K562 (cell line): ENCODE measurements around the gene ELOVL2.

Experiments
- CEBPG ChIP-seq, 3 experiments: fragments of 200-800 bp in 1 of 3; sonication (Bioruptor generic) in 1 of 3; sonication (generic) in 1 of 3; formaldehyde crosslinking in 1 of 3; IDR thresholded peaks in 2 of 3; conservative IDR thresholded peaks in 1 of 3; 2 replicates each; pipeline versions ENCODE4 v1.6.1 to v1.8.0; 2016 to 2022; ENCODE audit warnings: missing compliant biosample characterization in 2 of 3, missing genetic modification characterization in 2 of 3, mild to moderate bottlenecking in 1 of 3, missing genetic modification reagents in 1 of 3
- EZH2 ChIP-seq: IDR thresholded peaks from 2 replicates; pipeline ENCODE4 v1.6.1; 2012; ENCODE audit warnings: low read depth, mild to moderate bottlenecking, inconsistent platforms, low read length, borderline replicate concordance
- FOS ChIP-seq: IDR thresholded peaks from 3 replicates; pipeline ENCODE4 v1.6.1; 2011; ENCODE audit not compliant: insufficient read length; ENCODE audit errors: extremely low read depth
- HDAC6 ChIP-seq: IDR thresholded peaks from 2 replicates; pipeline ENCODE4 v1.6.1; 2012; ENCODE audit warnings: low read depth, mild to moderate bottlenecking, control low read depth, inconsistent platforms, low read length, moderate library complexity
- L3MBTL2 ChIP-seq: fragments of 450-650 bp; IDR thresholded peaks from 2 replicates; pipeline ENCODE4 v1.6.1; 2016; ENCODE audit warnings: mild to moderate bottlenecking, moderate library complexity
- LEF1 ChIP-seq: fragments of 450-650 bp; IDR thresholded peaks from 2 replicates; pipeline ENCODE4 v1.6.1; 2016; ENCODE audit warnings: mild to moderate bottlenecking
- POLR2AphosphoS5 ChIP-seq: IDR thresholded peaks from 2 replicates; pipeline ENCODE4 v1.6.1; 2011; ENCODE audit warnings: mild to moderate bottlenecking, low read depth, low read length, moderate library complexity; ENCODE audit not compliant: control insufficient read depth, insufficient read depth
- STAG1 ChIP-seq: sonication (generic); formaldehyde crosslinking; IDR thresholded peaks from 2 replicates; pipeline ENCODE4 v1.5.0; 2020; ENCODE audit warnings: missing genetic modification reagents, borderline replicate concordance
- TAF1 ChIP-seq: IDR thresholded peaks from 2 replicates; pipeline ENCODE4 v1.6.1; 2011; ENCODE audit warnings: mild to moderate bottlenecking, low read length, moderate library complexity; ENCODE audit not compliant: insufficient read depth, control insufficient read depth, severe bottlenecking; ENCODE audit errors: extremely low read depth
- ZFP30 ChIP-seq: fragments of 250-450 bp; sonication (Bioruptor Pico); IDR thresholded peaks from 2 replicates; pipeline ENCODE4 v1.8.0; 2022; ENCODE audit warnings: moderate library complexity, mild to moderate bottlenecking, inconsistent platforms, borderline replicate concordance
- TF ChIP-seq, protein P1 (sequence below), 3 experiments: IDR thresholded peaks in 2 of 3; conservative IDR thresholded peaks in 1 of 3; 2 replicates each; pipeline ENCODE4 v1.5.1; 2011 to 2012; ENCODE audit warnings: low read length in 3 of 3, mild to moderate bottlenecking in 3 of 3, control low read depth in 2 of 3, improper control_type of control experiment in 1 of 3, inconsistent platforms in 1 of 3, low read depth in 1 of 3, mixed read lengths in 1 of 3, moderate library complexity in 1 of 3; ENCODE audit not compliant: insufficient read depth in 2 of 3
- TF ChIP-seq, protein P2 (sequence below): fragments of 200-800 bp; sonication (Bioruptor generic); IDR thresholded peaks from 2 replicates; pipeline ENCODE4 v1.6.1; 2016; ENCODE audit warnings: missing genetic modification characterization, missing compliant biosample characterization
- TF ChIP-seq, protein P3 (sequence below): fragments of 200-800 bp; sonication (Bioruptor generic); IDR thresholded peaks from 2 replicates; pipeline ENCODE4 v1.6.1; 2017; ENCODE audit warnings: missing genetic modification characterization, missing compliant biosample characterization
- TF ChIP-seq, protein P4 (sequence below): sonication (generic); formaldehyde crosslinking; IDR thresholded peaks from 2 replicates; pipeline ENCODE4 v1.8.0; 2022; ENCODE audit warnings: missing genetic modification reagents, mild to moderate bottlenecking, borderline replicate concordance

DNA sequence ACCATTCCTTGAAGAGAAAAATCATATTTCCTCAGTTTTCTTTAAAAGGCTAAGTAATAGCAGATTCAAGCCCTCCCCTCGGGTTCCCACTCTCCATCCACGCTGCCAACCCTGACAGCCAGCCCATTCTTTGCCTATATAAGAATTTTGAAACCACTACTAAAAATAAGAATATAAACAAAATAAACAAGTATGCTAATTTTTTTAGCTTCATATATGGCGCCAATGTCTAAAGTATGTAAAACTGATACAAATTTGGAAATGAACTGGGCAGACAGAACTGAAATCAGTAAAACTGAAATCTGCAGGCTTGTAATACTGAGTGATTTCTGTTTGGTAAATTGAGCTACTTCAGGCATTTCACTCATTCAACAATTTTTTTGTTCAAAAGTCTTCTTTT lies 19.0 kb downstream of the ELOVL2 start:
- TF ChIP-seq, protein P1, sequence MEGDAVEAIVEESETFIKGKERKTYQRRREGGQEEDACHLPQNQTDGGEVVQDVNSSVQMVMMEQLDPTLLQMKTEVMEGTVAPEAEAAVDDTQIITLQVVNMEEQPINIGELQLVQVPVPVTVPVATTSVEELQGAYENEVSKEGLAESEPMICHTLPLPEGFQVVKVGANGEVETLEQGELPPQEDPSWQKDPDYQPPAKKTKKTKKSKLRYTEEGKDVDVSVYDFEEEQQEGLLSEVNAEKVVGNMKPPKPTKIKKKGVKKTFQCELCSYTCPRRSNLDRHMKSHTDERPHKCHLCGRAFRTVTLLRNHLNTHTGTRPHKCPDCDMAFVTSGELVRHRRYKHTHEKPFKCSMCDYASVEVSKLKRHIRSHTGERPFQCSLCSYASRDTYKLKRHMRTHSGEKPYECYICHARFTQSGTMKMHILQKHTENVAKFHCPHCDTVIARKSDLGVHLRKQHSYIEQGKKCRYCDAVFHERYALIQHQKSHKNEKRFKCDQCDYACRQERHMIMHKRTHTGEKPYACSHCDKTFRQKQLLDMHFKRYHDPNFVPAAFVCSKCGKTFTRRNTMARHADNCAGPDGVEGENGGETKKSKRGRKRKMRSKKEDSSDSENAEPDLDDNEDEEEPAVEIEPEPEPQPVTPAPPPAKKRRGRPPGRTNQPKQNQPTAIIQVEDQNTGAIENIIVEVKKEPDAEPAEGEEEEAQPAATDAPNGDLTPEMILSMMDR (IDR thresholded peaks at IDR 0.05 in 2 of 3, conservative IDR thresholded peaks at IDR 0.05 in 1 of 3; ENCODE audit: insufficient read depth in 2 of 3, low read depth in 1 of 3, low read length in 3 of 3): no peak
- TF ChIP-seq, protein P2, sequence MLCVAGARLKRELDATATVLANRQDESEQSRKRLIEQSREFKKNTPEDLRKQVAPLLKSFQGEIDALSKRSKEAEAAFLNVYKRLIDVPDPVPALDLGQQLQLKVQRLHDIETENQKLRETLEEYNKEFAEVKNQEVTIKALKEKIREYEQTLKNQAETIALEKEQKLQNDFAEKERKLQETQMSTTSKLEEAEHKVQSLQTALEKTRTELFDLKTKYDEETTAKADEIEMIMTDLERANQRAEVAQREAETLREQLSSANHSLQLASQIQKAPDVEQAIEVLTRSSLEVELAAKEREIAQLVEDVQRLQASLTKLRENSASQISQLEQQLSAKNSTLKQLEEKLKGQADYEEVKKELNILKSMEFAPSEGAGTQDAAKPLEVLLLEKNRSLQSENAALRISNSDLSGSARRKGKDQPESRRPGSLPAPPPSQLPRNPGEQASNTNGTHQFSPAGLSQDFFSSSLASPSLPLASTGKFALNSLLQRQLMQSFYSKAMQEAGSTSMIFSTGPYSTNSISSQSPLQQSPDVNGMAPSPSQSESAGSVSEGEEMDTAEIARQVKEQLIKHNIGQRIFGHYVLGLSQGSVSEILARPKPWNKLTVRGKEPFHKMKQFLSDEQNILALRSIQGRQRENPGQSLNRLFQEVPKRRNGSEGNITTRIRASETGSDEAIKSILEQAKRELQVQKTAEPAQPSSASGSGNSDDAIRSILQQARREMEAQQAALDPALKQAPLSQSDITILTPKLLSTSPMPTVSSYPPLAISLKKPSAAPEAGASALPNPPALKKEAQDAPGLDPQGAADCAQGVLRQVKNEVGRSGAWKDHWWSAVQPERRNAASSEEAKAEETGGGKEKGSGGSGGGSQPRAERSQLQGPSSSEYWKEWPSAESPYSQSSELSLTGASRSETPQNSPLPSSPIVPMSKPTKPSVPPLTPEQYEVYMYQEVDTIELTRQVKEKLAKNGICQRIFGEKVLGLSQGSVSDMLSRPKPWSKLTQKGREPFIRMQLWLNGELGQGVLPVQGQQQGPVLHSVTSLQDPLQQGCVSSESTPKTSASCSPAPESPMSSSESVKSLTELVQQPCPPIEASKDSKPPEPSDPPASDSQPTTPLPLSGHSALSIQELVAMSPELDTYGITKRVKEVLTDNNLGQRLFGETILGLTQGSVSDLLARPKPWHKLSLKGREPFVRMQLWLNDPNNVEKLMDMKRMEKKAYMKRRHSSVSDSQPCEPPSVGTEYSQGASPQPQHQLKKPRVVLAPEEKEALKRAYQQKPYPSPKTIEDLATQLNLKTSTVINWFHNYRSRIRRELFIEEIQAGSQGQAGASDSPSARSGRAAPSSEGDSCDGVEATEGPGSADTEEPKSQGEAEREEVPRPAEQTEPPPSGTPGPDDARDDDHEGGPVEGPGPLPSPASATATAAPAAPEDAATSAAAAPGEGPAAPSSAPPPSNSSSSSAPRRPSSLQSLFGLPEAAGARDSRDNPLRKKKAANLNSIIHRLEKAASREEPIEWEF (CRISPR knock-in tag): no peak
- no peak for TF ChIP-seq CEBPG (CRISPR knock-in tag; IDR thresholded peaks at IDR 0.05)
- no peak for TF ChIP-seq CEBPG (tag; conservative IDR thresholded peaks at IDR 0.05 in 1 of 2, IDR thresholded peaks at IDR 0.05 in 1 of 2)
- TF ChIP-seq STAG1 (CRISPR knock-in tag): no peak
- no peak for TF ChIP-seq POLR2AphosphoS5
- TF ChIP-seq, protein P3, sequence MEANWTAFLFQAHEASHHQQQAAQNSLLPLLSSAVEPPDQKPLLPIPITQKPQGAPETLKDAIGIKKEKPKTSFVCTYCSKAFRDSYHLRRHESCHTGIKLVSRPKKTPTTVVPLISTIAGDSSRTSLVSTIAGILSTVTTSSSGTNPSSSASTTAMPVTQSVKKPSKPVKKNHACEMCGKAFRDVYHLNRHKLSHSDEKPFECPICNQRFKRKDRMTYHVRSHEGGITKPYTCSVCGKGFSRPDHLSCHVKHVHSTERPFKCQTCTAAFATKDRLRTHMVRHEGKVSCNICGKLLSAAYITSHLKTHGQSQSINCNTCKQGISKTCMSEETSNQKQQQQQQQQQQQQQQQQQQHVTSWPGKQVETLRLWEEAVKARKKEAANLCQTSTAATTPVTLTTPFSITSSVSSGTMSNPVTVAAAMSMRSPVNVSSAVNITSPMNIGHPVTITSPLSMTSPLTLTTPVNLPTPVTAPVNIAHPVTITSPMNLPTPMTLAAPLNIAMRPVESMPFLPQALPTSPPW (CRISPR knock-in tag): no peak
- no peak for TF ChIP-seq L3MBTL2
- TF ChIP-seq HDAC6: no peak
- no peak for TF ChIP-seq TAF1
- TF ChIP-seq, protein P4, sequence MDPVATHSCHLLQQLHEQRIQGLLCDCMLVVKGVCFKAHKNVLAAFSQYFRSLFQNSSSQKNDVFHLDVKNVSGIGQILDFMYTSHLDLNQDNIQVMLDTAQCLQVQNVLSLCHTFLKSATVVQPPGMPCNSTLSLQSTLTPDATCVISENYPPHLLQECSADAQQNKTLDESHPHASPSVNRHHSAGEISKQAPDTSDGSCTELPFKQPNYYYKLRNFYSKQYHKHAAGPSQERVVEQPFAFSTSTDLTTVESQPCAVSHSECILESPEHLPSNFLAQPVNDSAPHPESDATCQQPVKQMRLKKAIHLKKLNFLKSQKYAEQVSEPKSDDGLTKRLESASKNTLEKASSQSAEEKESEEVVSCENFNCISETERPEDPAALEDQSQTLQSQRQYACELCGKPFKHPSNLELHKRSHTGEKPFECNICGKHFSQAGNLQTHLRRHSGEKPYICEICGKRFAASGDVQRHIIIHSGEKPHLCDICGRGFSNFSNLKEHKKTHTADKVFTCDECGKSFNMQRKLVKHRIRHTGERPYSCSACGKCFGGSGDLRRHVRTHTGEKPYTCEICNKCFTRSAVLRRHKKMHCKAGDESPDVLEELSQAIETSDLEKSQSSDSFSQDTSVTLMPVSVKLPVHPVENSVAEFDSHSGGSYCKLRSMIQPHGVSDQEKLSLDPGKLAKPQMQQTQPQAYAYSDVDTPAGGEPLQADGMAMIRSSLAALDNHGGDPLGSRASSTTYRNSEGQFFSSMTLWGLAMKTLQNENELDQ (CRISPR knock-in tag): no peak
- TF ChIP-seq ZFP30 (CRISPR knock-in tag): no peak
- TF ChIP-seq EZH2: no peak
- no peak for TF ChIP-seq LEF1
- TF ChIP-seq FOS: no peak
